Loucy (cell line): ENCODE results near the gene LACC1.

Experiments
- CTCF ChIP-seq: fragments of 200-600 bp; sonication (generic); conservative IDR thresholded peaks from 2 replicates; pipeline ENCODE4 v1.5.1; 2014; ENCODE audit warnings: mild to moderate bottlenecking, antibody characterized with exemption, low read length
- EZH2phosphoT487 ChIP-seq: fragments of 200-600 bp; IDR thresholded peaks from 2 replicates; pipeline ENCODE4 v1.6.1; 2018; ENCODE audit warnings: antibody characterized with exemption, mild to moderate bottlenecking, moderate library complexity, borderline replicate concordance

GRCh38 chr13:43937839-43938238 lies 58.1 kb downstream of the LACC1 start:
- TF ChIP-seq CTCF: no peak
- no peak for TF ChIP-seq EZH2phosphoT487
